Measurements from ENCODE around the gene OR10H4.

DNA sequence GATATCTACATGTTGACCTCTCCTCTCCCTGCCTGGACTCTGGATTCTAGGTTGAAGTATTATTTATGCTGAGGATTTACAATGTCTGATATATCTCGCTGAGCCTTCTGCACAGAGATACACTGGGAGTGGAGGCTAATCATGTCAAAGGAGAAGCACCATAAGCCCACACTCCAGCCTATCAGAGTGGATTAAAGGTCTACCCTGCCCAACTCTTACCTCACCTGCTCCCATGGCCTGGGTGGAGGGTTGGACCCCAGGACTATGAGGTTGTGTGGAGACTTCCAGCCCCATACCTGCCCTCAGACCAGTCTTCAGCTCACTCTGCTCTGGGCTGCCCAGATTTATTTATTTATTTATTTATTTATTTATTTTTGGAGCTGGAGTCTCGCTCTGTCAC, 15.4 kb downstream of the OR10H4 start:
- TF ChIP-seq, protein P1, sequence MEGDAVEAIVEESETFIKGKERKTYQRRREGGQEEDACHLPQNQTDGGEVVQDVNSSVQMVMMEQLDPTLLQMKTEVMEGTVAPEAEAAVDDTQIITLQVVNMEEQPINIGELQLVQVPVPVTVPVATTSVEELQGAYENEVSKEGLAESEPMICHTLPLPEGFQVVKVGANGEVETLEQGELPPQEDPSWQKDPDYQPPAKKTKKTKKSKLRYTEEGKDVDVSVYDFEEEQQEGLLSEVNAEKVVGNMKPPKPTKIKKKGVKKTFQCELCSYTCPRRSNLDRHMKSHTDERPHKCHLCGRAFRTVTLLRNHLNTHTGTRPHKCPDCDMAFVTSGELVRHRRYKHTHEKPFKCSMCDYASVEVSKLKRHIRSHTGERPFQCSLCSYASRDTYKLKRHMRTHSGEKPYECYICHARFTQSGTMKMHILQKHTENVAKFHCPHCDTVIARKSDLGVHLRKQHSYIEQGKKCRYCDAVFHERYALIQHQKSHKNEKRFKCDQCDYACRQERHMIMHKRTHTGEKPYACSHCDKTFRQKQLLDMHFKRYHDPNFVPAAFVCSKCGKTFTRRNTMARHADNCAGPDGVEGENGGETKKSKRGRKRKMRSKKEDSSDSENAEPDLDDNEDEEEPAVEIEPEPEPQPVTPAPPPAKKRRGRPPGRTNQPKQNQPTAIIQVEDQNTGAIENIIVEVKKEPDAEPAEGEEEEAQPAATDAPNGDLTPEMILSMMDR (IDR thresholded peaks at IDR 0.05), result no peak
- TF ChIP-seq POLR2A (IDR thresholded peaks at IDR 0.05), result no peak
